SU-DHL-6 (cell line): ENCODE data around the gene CTNNA2.

ENCODE experiments used
- EZH2phosphoT487 ChIP-seq: fragments of 200-600 bp; sonication (generic), shearing (Covaris generic); conservative IDR thresholded peaks from 2 replicates; pipeline ENCODE4 v1.6.1; 2018; ENCODE audit warnings: mild to moderate bottlenecking, antibody characterized with exemption, low read length, moderate library complexity, mixed read lengths
- TF ChIP-seq, protein P1 (sequence below): fragments of 200-600 bp; sonication (generic); IDR thresholded peaks from one replicate; pipeline ENCODE4 v1.5.1; 2017; ENCODE audit warnings: antibody characterized with exemption, mild to moderate bottlenecking, low read length, moderate library complexity; ENCODE audit not compliant: insufficient read depth, poor library complexity, severe bottlenecking

DNA sequence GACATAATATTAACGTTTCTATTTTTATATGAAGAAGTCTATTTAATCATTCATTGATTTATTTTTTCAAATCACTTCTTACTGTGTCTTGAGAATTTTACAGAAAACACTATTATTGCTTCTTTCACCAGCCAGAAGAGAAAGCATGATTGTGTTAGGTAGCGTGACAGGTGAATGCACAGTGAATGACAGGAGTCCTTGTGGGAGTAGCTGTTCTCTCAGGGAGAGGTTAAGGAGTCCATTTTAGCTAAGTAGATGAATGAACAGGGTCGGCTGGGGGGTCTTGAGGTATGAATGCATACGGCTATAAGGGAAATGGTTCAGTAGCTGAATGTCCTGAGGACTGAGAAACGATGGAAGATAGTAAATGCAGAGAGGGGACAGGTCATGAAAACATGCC is 56.2 kb downstream of the CTNNA2 start:
- TF ChIP-seq, protein P1, sequence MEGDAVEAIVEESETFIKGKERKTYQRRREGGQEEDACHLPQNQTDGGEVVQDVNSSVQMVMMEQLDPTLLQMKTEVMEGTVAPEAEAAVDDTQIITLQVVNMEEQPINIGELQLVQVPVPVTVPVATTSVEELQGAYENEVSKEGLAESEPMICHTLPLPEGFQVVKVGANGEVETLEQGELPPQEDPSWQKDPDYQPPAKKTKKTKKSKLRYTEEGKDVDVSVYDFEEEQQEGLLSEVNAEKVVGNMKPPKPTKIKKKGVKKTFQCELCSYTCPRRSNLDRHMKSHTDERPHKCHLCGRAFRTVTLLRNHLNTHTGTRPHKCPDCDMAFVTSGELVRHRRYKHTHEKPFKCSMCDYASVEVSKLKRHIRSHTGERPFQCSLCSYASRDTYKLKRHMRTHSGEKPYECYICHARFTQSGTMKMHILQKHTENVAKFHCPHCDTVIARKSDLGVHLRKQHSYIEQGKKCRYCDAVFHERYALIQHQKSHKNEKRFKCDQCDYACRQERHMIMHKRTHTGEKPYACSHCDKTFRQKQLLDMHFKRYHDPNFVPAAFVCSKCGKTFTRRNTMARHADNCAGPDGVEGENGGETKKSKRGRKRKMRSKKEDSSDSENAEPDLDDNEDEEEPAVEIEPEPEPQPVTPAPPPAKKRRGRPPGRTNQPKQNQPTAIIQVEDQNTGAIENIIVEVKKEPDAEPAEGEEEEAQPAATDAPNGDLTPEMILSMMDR, result no peak
- no peak for TF ChIP-seq EZH2phosphoT487
